Breast epithelium (tissue), 3 donors: ENCODE measurements around the gene OSBPL9.

Source experiments
- POLR2AphosphoS5 ChIP-seq, 3 donors: sonication (generic); formaldehyde crosslinking; IDR thresholded peaks; one replicate each; pipeline ENCODE4 v1.6.1; 2017; ENCODE audit warnings: antibody characterized with exemption in 3 of 3
- TF ChIP-seq, protein P1 (sequence below), 3 donors: fragments of 450-650 bp; IDR thresholded peaks; one replicate each; pipeline ENCODE4 v1.5.1; 2016 to 2017; ENCODE audit warnings: antibody characterized with exemption in 3 of 3, mild to moderate bottlenecking in 3 of 3, moderate library complexity in 3 of 3

DNA sequence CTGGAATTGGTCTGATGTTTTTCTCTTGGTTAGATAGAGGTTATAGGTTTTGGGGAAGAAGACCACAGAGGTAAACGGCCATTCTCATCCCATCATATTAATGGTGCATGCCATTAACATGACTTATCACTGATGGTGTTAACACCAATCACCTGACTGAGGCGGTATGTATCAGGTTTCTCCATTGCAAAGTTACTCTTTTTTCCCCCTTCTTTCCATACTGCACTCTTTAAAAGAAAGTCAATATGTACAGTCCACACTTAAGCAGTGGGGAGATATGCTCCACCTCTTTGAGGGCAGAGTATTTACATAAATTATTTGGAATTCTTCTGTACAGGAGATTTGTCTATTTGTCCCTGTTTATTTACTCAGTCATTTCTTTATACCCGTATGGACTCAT, 35.7 kb upstream of the OSBPL9 start:
- TF ChIP-seq, protein P1, sequence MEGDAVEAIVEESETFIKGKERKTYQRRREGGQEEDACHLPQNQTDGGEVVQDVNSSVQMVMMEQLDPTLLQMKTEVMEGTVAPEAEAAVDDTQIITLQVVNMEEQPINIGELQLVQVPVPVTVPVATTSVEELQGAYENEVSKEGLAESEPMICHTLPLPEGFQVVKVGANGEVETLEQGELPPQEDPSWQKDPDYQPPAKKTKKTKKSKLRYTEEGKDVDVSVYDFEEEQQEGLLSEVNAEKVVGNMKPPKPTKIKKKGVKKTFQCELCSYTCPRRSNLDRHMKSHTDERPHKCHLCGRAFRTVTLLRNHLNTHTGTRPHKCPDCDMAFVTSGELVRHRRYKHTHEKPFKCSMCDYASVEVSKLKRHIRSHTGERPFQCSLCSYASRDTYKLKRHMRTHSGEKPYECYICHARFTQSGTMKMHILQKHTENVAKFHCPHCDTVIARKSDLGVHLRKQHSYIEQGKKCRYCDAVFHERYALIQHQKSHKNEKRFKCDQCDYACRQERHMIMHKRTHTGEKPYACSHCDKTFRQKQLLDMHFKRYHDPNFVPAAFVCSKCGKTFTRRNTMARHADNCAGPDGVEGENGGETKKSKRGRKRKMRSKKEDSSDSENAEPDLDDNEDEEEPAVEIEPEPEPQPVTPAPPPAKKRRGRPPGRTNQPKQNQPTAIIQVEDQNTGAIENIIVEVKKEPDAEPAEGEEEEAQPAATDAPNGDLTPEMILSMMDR (IDR thresholded peaks at IDR 0.05) = no peak
- TF ChIP-seq POLR2AphosphoS5 (IDR thresholded peaks at IDR 0.05) = no peak
